ENCODE results near the gene SRRM4. TPM values are rescaled to one million over a fixed set of nuclear protein-coding genes. Genes with fewer than 3 reads are reported as not detected.

Gene SRRM4
- total and polyA plus RNA-seq, 2 experiments from 2014 or later: 0.53 to 0.63 TPM

DNA sequence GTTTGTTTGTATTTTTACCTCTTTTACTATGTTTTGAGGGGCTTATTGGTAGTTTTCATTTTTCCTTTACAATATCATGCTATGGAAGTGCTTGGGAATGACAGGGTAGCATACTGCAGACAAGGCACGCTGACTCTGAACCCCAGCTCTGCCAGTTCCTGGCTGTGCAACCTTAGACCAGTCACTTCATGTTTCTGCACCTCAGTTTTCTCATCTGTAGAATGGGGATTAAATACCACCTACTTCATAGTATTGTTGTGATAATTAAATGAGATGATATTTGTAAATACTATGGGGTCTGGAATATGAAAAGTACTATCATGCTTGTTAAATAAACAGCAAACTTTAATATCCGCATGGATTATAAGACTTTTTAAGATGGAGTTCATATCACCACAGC, 35.4 kb downstream of the SRRM4 start:
- peaks cover 63% of the 10 kb centered on the region for H3K4me1 Mint-ChIP-seq

More for the DNA sequence above, 35.4 kb downstream of the SRRM4 start:
- Histone ChIP-seq H4K20me1 (replicated peaks; ENCODE audit: insufficient read depth) (no peaks in the 10 kb centered on the region), H3K27ac (ENCODE audit: low read depth) (no peak overlapping the region), H3F3A (replicated peaks; ENCODE audit: low read depth) (no peaks in the 10 kb centered on the region), H3K36me3 (ENCODE audit: insufficient read depth) (no peaks in the 10 kb centered on the region), H3K4me2 (no peak overlapping the region), H3K4me3 (no peak overlapping the region), H3K27me3 (ENCODE audit: insufficient read depth) (no peaks in the 10 kb centered on the region), H2AFZ (no peak overlapping the region), H3K4me1 (ENCODE audit: insufficient read depth) (peaks cover 50% of the 10 kb centered on the region), H3K79me2 (replicated peaks; ENCODE audit: insufficient read depth) (no peaks in the 10 kb centered on the region), H3K9me2 (ENCODE audit: insufficient read depth) (no peaks in the 10 kb centered on the region)
- Mint-ChIP-seq H3K4me3 (no peak overlapping the region), H3K27me3 (ENCODE audit: insufficient read depth, low read depth, poor library complexity) (peaks cover 7% of the 10 kb centered on the region), H3K27ac (no peak overlapping the region), H3K36me3 (ENCODE audit: low read depth) (peaks cover 2% of the 10 kb centered on the region; the same call in 1 of the 3 replicates), H3K9me3 (no peaks in the 10 kb centered on the region; the same call in 1 of the 3 replicates)
- ATAC-seq (no peak), DNase-seq (ENCODE audit: low spot score) (no peak)
- TF ChIP-seq, protein P1, sequence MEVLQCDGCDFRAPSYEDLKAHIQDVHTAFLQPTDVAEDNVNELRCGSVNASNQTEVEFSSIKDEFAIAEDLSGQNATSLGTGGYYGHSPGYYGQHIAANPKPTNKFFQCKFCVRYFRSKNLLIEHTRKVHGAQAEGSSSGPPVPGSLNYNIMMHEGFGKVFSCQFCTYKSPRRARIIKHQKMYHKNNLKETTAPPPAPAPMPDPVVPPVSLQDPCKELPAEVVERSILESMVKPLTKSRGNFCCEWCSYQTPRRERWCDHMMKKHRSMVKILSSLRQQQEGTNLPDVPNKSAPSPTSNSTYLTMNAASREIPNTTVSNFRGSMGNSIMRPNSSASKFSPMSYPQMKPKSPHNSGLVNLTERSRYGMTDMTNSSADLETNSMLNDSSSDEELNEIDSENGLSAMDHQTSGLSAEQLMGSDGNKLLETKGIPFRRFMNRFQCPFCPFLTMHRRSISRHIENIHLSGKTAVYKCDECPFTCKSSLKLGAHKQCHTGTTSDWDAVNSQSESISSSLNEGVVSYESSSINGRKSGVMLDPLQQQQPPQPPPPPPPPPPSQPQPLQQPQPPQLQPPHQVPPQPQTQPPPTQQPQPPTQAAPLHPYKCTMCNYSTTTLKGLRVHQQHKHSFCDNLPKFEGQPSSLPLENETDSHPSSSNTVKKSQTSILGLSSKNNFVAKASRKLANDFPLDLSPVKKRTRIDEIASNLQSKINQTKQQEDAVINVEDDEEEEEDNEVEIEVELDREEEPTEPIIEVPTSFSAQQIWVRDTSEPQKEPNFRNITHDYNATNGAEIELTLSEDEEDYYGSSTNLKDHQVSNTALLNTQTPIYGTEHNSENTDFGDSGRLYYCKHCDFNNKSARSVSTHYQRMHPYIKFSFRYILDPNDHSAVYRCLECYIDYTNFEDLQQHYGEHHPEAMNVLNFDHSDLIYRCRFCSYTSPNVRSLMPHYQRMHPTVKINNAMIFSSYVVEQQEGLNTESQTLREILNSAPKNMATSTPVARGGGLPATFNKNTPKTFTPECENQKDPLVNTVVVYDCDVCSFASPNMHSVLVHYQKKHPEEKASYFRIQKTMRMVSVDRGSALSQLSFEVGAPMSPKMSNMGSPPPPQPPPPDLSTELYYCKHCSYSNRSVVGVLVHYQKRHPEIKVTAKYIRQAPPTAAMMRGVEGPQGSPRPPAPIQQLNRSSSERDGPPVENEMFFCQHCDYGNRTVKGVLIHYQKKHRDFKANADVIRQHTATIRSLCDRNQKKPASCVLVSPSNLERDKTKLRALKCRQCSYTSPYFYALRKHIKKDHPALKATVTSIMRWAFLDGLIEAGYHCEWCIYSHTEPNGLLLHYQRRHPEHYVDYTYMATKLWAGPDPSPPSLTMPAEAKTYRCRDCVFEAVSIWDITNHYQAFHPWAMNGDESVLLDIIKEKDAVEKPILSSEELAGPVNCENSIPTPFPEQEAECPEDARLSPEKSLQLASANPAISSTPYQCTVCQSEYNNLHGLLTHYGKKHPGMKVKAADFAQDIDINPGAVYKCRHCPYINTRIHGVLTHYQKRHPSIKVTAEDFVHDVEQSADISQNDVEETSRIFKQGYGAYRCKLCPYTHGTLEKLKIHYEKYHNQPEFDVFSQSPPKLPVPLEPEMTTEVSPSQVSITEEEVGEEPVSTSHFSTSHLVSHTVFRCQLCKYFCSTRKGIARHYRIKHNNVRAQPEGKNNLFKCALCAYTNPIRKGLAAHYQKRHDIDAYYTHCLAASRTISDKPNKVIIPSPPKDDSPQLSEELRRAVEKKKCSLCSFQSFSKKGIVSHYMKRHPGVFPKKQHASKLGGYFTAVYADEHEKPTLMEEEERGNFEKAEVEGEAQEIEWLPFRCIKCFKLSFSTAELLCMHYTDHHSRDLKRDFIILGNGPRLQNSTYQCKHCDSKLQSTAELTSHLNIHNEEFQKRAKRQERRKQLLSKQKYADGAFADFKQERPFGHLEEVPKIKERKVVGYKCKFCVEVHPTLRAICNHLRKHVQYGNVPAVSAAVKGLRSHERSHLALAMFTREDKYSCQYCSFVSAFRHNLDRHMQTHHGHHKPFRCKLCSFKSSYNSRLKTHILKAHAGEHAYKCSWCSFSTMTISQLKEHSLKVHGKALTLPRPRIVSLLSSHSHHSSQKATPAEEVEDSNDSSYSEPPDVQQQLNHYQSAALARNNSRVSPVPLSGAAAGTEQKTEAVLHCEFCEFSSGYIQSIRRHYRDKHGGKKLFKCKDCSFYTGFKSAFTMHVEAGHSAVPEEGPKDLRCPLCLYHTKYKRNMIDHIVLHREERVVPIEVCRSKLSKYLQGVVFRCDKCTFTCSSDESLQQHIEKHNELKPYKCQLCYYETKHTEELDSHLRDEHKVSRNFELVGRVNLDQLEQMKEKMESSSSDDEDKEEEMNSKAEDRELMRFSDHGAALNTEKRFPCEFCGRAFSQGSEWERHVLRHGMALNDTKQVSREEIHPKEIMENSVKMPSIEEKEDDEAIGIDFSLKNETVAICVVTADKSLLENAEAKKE (CRISPR knock-in tag; IDR thresholded peaks at IDR 0.05): no peak
- TF ChIP-seq, protein P2, sequence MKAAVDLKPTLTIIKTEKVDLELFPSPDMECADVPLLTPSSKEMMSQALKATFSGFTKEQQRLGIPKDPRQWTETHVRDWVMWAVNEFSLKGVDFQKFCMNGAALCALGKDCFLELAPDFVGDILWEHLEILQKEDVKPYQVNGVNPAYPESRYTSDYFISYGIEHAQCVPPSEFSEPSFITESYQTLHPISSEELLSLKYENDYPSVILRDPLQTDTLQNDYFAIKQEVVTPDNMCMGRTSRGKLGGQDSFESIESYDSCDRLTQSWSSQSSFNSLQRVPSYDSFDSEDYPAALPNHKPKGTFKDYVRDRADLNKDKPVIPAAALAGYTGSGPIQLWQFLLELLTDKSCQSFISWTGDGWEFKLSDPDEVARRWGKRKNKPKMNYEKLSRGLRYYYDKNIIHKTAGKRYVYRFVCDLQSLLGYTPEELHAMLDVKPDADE (IDR thresholded peaks at IDR 0.05): no peak
